Ovary (tissue), 9 donors: ENCODE results near the gene ZNF14. TPM values are rescaled to one million over a fixed set of nuclear protein-coding genes. Genes with fewer than 3 reads are reported as not detected.

Experiments
- DNase-seq, 5 donors: peaks; one replicate each; pipeline ENCODE4 v3.0.0-alpha.2; 2019 to 2020
- H3K27ac ChIP-seq, 2 donors: fragments of 200-600 bp; one replicate each; pipeline versions ENCODE4 v1.5.1 to v1.8.0; 2019 to 2022
- H3K27me3 ChIP-seq: fragments of 200-600 bp; one replicate; pipeline ENCODE4 v1.8.0; 2022
- H3K36me3 ChIP-seq: fragments of 200-600 bp; sonication (generic); one replicate; pipeline ENCODE4 v1.5.1; 2019
- H3K4me1 ChIP-seq: one replicate; pipeline ENCODE4 v1.8.1; 2013; ENCODE audit warnings: mild to moderate bottlenecking, moderate library complexity; ENCODE audit not compliant: insufficient read depth
- H3K4me3 ChIP-seq: fragments of 200-600 bp; sonication (generic); one replicate; pipeline ENCODE4 v1.5.1; 2017
- H3K9me3 ChIP-seq, 2 donors: fragments of 200-600 bp in 1 of 2; sonication (generic) in 1 of 2; one replicate each; pipeline versions ENCODE4 v1.5.1 to v1.8.1; 2013 to 2019; ENCODE audit warnings: mild to moderate bottlenecking in 1 of 2, moderate library complexity in 1 of 2
- EP300 ChIP-seq: sonication (generic); formaldehyde crosslinking; IDR thresholded peaks from one replicate; pipeline ENCODE4 v1.6.1; 2017; ENCODE audit warnings: antibody characterized with exemption
- POLR2A ChIP-seq: fragments of 450-650 bp; IDR thresholded peaks from one replicate; pipeline ENCODE4 v1.6.1; 2017; ENCODE audit warnings: antibody characterized with exemption, mild to moderate bottlenecking, moderate library complexity
- WGBS, 3 donors: extraction: QIAGEN DNeasy Blood & Tissue Kit in 1 of 3; methylation state at CpG; one replicate each; pipeline versions ENCODE4 v1.1.5 to v1.1.7; 2013 to 2017; 5-methylcytosine and 5-hydroxymethylcytosine counted together
- intact Hi-C, 4 donors: fragments of 100-400 bp; cut with DNase I; formaldehyde crosslinking; loops; one replicate each; pipeline versions ENCODE4 v1.11.0 to v1.15.1; 2022 to 2023
- polyA plus RNA-seq, 2 donors: library from polyadenylated mRNA; stranded (reverse); fragments of 200-250 nt in 1 of 2; fragments of 350-450 nt in 1 of 2; fragmentation: Illumina TruSeq in 1 of 2; extraction: RNeasy Lipid Tissue Mini Kit (QIAGEN cat#74804) in 1 of 2; gene quantifications; one replicate each; pipeline ENCODE4 v1.2.3, GENCODE V29; 2013 to 2014
- total RNA-seq, 7 donors: library from RNA; depleted of rRNA in 2 of 7; stranded (reverse); fragments of >200 nt in 2 of 7; fragmentation: NEBNext Ultra II Directional in 3 of 7; extraction: Animal tissue kit (Norgen Biotek cat#: 25700) in 3 of 7; gene quantifications; one replicate each; pipeline versions ENCODE4 v1.1.0 to v1.2.4, GENCODE V29; 2016 to 2023
- TF ChIP-seq, protein P1 (sequence below), 3 donors: fragments of 450-650 bp in 2 of 3; fragments of 200-600 bp in 1 of 3; IDR thresholded peaks; one replicate each; pipeline versions ENCODE4 v1.5.1 to v1.8.0; 2016 to 2022; ENCODE audit warnings: antibody characterized with exemption in 3 of 3, mild to moderate bottlenecking in 1 of 3
- donor health status: DM: no; HTN: no; CAD: no; lungs with moderate emphysema.
- donor health status: DM: no; HTN: no; CAD: no.
- donor health status: Bipolar disorder and iron deficiency.
- donor health status: DM: yes; HTN: yes; CAD: no.
- donor health status: DM: no; HTN: no; CAD: no.
- donor health status: DM: yes; HTN: yes; CAD: no.

The ZNF14 gene
- total and polyA plus RNA-seq, 9 donors = 6.3 to 19.9 (median 11.4) TPM

DNA sequence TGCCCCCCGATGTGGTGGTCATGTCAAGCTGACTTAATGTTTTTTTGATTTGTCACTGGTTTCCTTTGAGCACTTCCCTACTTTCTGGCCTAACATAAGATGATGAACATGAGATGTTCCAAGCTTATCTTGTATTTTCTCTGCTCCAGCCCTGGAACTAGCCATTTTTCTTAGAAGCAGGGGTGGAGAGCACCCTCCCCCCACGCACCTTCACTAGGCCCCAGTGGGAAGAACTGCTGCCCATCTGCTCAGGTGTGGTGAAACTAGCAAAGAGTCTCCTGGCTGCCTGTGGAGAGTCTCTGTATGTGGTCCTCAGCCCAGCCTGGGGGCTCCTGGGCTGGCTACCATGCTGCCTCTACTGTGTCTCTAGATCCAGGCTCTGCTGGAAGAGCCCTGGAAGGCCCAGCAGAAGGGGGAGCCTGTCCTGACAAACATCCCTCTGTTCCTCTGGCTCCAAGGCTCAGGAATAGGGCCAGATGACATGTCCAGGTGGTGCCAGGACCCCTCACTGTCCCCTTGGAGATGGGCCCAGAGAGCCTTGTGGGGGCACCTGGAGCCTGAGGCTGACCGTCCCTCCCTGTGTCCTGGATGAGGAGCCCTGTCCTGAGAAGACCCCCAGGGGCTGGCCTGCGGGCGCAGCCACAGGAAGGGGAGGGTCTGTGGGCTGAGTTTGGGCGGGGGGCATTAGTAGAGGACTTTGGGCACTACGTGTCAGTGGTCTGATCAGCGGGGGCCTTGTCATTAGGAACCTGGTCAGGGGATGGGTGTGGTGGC lies 4.8 kb upstream of the ZNF14 start:
- H3K9me3 ChIP-seq = no peaks in the 10 kb centered on the region
- H3K4me1 ChIP-seq = no peaks in the 10 kb centered on the region
- intact Hi-C loops = no loop called here
- 79 to 88% (median 84%) methylated on average over 8 of the region's 8 CpGs for WGBS, 3 donors
- TF ChIP-seq EP300 (no peak), POLR2A (no peak)
- TF ChIP-seq, protein P1, sequence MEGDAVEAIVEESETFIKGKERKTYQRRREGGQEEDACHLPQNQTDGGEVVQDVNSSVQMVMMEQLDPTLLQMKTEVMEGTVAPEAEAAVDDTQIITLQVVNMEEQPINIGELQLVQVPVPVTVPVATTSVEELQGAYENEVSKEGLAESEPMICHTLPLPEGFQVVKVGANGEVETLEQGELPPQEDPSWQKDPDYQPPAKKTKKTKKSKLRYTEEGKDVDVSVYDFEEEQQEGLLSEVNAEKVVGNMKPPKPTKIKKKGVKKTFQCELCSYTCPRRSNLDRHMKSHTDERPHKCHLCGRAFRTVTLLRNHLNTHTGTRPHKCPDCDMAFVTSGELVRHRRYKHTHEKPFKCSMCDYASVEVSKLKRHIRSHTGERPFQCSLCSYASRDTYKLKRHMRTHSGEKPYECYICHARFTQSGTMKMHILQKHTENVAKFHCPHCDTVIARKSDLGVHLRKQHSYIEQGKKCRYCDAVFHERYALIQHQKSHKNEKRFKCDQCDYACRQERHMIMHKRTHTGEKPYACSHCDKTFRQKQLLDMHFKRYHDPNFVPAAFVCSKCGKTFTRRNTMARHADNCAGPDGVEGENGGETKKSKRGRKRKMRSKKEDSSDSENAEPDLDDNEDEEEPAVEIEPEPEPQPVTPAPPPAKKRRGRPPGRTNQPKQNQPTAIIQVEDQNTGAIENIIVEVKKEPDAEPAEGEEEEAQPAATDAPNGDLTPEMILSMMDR (IDR thresholded peaks at IDR 0.05) = no peak
- H3K27me3 ChIP-seq = no peaks in the 10 kb centered on the region
- H3K4me3 ChIP-seq = no peak overlapping the region
- H3K36me3 ChIP-seq = no peaks in the 10 kb centered on the region
- H3K27ac ChIP-seq = no peak overlapping the region
- no peak for DNase-seq

- H3K27ac ChIP-seq = no peak overlapping the region
- TF ChIP-seq EP300 (no peak), POLR2A (no peak)
- TF ChIP-seq, protein P1 (IDR thresholded peaks at IDR 0.05) = no peak
- no peaks in the 10 kb centered on the region for H3K36me3 ChIP-seq
- H3K27me3 ChIP-seq = no peaks in the 10 kb centered on the region
- peaks cover 10 to 35% of the 10 kb centered on the region in 2 donors for H3K9me3 ChIP-seq
- no peak for DNase-seq
- no peak overlapping the region for H3K4me3 ChIP-seq
- 97 to 100% (median 97%) methylated on average over 2 of the region's 2 CpGs for WGBS, 3 donors
- intact Hi-C loops = no loop called here
- H3K4me1 ChIP-seq = no peaks in the 10 kb centered on the region
Observed at GRCh38 chr19:19721896-19722295, 11.0 kb downstream of the ZNF14 start.

DNA sequence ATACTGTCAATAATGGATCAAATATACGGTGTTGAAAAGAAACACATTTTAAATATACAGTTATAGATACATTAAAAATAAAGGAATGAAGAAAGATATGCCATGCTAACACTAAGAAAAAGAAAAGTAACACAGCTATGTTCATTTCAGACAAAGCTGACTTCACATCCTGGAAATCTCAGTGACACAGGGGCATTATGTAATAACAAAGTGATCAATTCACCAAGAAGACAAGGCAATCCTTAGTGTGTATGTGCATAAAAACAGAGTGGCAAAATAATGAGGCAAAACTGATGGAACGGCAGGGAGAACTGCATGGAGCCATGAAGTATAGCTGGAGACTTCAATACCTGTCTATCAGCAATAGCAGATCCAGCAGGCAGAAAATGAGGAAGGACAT lies 13.1 kb downstream of the ZNF14 start:
- intact Hi-C loops = no loop called here
- Histone ChIP-seq H3K9me3 (peaks cover 11 to 40% of the 10 kb centered on the region in 2 donors), H3K27ac (no peak overlapping the region), H3K36me3 (no peaks in the 10 kb centered on the region), H3K27me3 (no peaks in the 10 kb centered on the region), H3K4me3 (no peak overlapping the region), H3K4me1 (no peaks in the 10 kb centered on the region)
- no peak for DNase-seq
- TF ChIP-seq EP300 (no peak), POLR2A (no peak)
- TF ChIP-seq, protein P1 (IDR thresholded peaks at IDR 0.05) = no peak
- 98 to 99% (median 99%) methylated on average over 2 of the region's 2 CpGs for WGBS, 3 donors

DNA sequence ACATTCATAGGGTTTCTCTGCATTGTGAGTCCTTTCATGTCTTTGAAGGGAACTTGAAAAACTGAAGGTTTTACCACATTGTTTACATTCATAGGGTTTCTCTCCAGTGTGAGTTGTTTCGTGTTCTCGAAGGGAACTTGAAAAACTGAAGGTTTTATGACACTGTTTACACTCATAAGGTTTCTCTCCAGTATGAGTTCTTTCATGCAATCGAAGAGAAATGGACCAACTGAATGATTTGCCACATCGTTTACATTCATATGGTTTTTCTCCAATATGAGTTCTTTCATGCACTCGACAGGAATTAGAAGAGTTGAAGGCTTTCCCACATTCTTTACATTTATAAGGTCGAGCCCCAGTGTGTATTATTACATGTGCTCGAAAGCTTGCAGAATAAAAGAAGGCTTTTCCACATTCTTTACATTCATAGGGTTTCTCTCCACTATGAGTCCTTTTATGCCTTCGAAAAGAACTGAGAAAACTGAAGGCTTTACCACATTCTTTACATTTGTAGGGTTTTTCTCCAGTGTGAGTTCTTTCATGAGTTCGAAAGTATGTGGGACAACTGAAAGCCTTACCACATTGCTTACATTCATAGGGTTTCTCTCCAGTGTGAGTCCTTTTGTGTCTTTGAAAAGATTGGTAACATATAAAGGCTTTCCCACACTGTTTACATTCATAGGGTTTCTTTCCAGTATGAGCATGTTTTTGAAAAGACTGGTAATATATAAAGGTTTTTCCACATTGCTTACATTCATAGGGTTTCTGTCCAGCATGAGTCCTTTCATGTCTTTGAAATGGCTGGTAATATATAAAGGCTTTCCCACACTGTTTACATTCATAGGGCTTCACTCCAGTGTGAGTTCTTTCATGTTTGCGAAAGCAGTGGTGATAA lies 20.7 kb downstream of the ZNF14 start:
- 96 to 98% (median 97%) methylated on average over 10 of the region's 10 CpGs for WGBS, 3 donors
- no peaks in the 10 kb centered on the region for H3K4me1 ChIP-seq
- intact Hi-C loops = no loop called here
- no peak for DNase-seq
- no peak overlapping the region for H3K4me3 ChIP-seq
- H3K27me3 ChIP-seq = no peaks in the 10 kb centered on the region
- peaks cover 37 to 68% of the 10 kb centered on the region in 2 donors for H3K9me3 ChIP-seq
- H3K27ac ChIP-seq = no peak overlapping the region
- TF ChIP-seq, protein P1 (IDR thresholded peaks at IDR 0.05) = no peak
- TF ChIP-seq EP300 (no peak), POLR2A (no peak)
- peaks cover 6% of the 10 kb centered on the region for H3K36me3 ChIP-seq
